ENCODE measurements around the gene CAGE1. TPM values are rescaled to one million over a fixed set of nuclear protein-coding genes. Genes with fewer than 3 reads are reported as not detected.

Gene CAGE1
- total and polyA plus RNA-seq, 10 of the 15 experiments (the other 5 are each of a cell fraction or from before 2014, with no cell fraction given), result 0.03 to 0.42 (median 0.08) TPM; not detected in 3

GRCh38 chr6:7389451-7390225 lies at the start of gene CAGE1, which contains the start of gene RIOK1 (continued):
- TF ChIP-seq, protein P1, sequence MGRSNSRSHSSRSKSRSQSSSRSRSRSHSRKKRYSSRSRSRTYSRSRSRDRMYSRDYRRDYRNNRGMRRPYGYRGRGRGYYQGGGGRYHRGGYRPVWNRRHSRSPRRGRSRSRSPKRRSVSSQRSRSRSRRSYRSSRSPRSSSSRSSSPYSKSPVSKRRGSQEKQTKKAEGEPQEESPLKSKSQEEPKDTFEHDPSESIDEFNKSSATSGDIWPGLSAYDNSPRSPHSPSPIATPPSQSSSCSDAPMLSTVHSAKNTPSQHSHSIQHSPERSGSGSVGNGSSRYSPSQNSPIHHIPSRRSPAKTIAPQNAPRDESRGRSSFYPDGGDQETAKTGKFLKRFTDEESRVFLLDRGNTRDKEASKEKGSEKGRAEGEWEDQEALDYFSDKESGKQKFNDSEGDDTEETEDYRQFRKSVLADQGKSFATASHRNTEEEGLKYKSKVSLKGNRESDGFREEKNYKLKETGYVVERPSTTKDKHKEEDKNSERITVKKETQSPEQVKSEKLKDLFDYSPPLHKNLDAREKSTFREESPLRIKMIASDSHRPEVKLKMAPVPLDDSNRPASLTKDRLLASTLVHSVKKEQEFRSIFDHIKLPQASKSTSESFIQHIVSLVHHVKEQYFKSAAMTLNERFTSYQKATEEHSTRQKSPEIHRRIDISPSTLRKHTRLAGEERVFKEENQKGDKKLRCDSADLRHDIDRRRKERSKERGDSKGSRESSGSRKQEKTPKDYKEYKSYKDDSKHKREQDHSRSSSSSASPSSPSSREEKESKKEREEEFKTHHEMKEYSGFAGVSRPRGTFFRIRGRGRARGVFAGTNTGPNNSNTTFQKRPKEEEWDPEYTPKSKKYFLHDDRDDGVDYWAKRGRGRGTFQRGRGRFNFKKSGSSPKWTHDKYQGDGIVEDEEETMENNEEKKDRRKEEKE (IDR thresholded peaks at IDR 0.05), result no peak
- TF ChIP-seq, protein P2, sequence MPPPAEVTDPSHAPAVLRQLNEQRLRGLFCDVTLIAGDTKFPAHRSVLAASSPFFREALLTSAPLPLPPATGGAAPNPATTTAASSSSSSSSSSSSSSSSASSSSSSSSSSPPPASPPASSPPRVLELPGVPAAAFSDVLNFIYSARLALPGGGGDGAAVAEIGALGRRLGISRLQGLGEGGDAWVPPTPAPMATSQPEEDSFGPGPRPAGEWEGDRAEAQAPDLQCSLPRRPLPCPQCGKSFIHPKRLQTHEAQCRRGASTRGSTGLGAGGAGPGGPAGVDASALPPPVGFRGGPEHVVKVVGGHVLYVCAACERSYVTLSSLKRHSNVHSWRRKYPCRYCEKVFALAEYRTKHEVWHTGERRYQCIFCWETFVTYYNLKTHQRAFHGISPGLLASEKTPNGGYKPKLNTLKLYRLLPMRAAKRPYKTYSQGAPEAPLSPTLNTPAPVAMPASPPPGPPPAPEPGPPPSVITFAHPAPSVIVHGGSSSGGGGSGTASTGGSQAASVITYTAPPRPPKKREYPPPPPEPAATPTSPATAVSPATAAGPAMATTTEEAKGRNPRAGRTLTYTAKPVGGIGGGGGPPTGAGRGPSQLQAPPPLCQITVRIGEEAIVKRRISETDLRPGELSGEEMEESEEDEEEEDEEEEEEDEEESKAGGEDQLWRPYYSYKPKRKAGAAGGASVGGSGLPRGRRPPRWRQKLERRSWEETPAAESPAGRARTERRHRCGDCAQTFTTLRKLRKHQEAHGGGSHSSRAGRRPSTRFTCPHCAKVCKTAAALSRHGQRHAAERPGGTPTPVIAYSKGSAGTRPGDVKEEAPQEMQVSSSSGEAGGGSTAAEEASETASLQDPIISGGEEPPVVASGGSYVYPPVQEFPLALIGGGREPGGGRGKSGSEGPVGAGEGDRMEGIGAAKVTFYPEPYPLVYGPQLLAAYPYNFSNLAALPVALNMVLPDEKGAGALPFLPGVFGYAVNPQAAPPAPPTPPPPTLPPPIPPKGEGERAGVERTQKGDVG (CRISPR knock-in tag; IDR thresholded peaks at IDR 0.05), result no peak
- no peak for TF ChIP-seq ZNF384 (IDR thresholded peaks at IDR 0.05; ENCODE audit: borderline replicate concordance, low read depth, low read length)
- TF ChIP-seq BACH1 (IDR thresholded peaks at IDR 0.05; ENCODE audit: borderline replicate concordance), result 0 out of 2 replicates have a peak, but pooled peaks have one; percentile 29
- TF ChIP-seq ETV6 (conservative IDR thresholded peaks at IDR 0.05 in 1 of 2, IDR thresholded peaks at IDR 0.05 in 1 of 2; ENCODE audit: borderline replicate concordance in 1 of 2, low read depth in 1 of 2), result peak in 1 of 2 experiments; percentile 24; a peak in 1 of 4 replicates
- TF ChIP-seq HCFC1 (IDR thresholded peaks at IDR 0.05; ENCODE audit: low read length), result peak; percentile 55
- TF ChIP-seq, protein P3, sequence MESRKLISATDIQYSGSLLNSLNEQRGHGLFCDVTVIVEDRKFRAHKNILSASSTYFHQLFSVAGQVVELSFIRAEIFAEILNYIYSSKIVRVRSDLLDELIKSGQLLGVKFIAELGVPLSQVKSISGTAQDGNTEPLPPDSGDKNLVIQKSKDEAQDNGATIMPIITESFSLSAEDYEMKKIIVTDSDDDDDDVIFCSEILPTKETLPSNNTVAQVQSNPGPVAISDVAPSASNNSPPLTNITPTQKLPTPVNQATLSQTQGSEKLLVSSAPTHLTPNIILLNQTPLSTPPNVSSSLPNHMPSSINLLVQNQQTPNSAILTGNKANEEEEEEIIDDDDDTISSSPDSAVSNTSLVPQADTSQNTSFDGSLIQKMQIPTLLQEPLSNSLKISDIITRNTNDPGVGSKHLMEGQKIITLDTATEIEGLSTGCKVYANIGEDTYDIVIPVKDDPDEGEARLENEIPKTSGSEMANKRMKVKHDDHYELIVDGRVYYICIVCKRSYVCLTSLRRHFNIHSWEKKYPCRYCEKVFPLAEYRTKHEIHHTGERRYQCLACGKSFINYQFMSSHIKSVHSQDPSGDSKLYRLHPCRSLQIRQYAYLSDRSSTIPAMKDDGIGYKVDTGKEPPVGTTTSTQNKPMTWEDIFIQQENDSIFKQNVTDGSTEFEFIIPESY (IDR thresholded peaks at IDR 0.05), result no peak
- no peak for TF ChIP-seq CEBPB (IDR thresholded peaks at IDR 0.05; ENCODE audit: borderline replicate concordance in 1 of 2, low read depth in 2 of 2, low read length in 2 of 2)
- TF ChIP-seq, protein P4, sequence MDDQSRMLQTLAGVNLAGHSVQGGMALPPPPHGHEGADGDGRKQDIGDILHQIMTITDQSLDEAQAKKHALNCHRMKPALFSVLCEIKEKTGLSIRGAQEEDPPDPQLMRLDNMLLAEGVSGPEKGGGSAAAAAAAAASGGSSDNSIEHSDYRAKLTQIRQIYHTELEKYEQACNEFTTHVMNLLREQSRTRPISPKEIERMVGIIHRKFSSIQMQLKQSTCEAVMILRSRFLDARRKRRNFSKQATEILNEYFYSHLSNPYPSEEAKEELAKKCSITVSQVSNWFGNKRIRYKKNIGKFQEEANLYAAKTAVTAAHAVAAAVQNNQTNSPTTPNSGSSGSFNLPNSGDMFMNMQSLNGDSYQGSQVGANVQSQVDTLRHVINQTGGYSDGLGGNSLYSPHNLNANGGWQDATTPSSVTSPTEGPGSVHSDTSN (IDR thresholded peaks at IDR 0.05; ENCODE audit: insufficient replicate concordance, low read depth, low read length), result no peak
- peak; percentile 35; the same call in 1 of the 2 replicates for TF ChIP-seq ZNF217 (IDR thresholded peaks at IDR 0.05)
- 0 out of 2 replicates have a peak, but pooled peaks have one; percentile 27 for TF ChIP-seq MEF2A (IDR thresholded peaks at IDR 0.05; ENCODE audit: insufficient read depth, low read depth, low read length)
- TF ChIP-seq CREB1 (IDR thresholded peaks at IDR 0.05; ENCODE audit: low read depth), result peak; percentile 52

All from GM12878 (cell line).